BLaER1 (cell line): ENCODE data around the gene OTC.

Source experiments
- H3K27ac ChIP-seq: shearing (Covaris generic); formaldehyde crosslinking; 2 replicates; pipeline ENCODE4 v1.8.1; 2022
- H3K27me3 ChIP-seq: shearing (Covaris generic); formaldehyde crosslinking; 2 replicates; pipeline ENCODE4 v1.8.1; 2022
- H3K36me3 ChIP-seq: shearing (Covaris generic); formaldehyde crosslinking; 2 replicates; pipeline ENCODE4 v1.8.1; 2022
- H3K4me1 ChIP-seq: shearing (Covaris generic); formaldehyde crosslinking; 2 replicates; pipeline ENCODE4 v1.8.1; 2022
- H3K4me2 ChIP-seq: shearing (Covaris generic); formaldehyde crosslinking; 2 replicates; pipeline ENCODE4 v1.8.1; 2022
- H3K4me3 ChIP-seq: shearing (Covaris generic); formaldehyde crosslinking; 2 replicates; pipeline ENCODE4 v1.8.1; 2022
- H3K9ac ChIP-seq: shearing (Covaris generic); formaldehyde crosslinking; 2 replicates; pipeline ENCODE4 v1.8.1; 2022
- H3K9me3 ChIP-seq: shearing (Covaris generic); formaldehyde crosslinking; 2 replicates; pipeline ENCODE4 v1.8.1; 2022
- H4K20me1 ChIP-seq: shearing (Covaris generic); formaldehyde crosslinking; 2 replicates; pipeline ENCODE4 v1.8.1; 2022
- Cebpa-rat ChIP-seq: shearing (Covaris generic); IDR thresholded peaks from 2 replicates; pipeline ENCODE4 v1.8.1; 2022

OTC gene

GRCh38 chrX:38327007-38327774 is 25.2 kb upstream of the OTC start, which contains the start of gene RPGR:
Gene RPGR (minus strand): TSS chrX:38327509. CDS start chrX:38327367, 142 bp downstream.
- Histone ChIP-seq H3K4me1 (peaks cover 18% of the 10 kb centered on the region), H3K4me2 (peak within 1 kb of the TSS; percentile 53), H3K4me3 (peak within 1 kb of the TSS; percentile 76), H3K36me3 (no peaks in the 10 kb centered on the region), H3K9ac (peak within 1 kb of the TSS; percentile 75), H3K27me3 (no peaks in the 10 kb centered on the region), H3K27ac (peak within 1 kb of the TSS; percentile 75), H3K9me3 (peaks cover 6% of the 10 kb centered on the region), H4K20me1 (no peaks in the 10 kb centered on the region)
- no peak for TF ChIP-seq Cebpa-rat

GRCh38 chrX:38327775-38328081 is 24.7 kb upstream of the OTC start:
- no peaks in the 10 kb centered on the region for H4K20me1 ChIP-seq
- peaks cover 6% of the 10 kb centered on the region for H3K9me3 ChIP-seq
- no peaks in the 10 kb centered on the region for H3K36me3 ChIP-seq
- peak overlapping the region; percentile 76 for H3K4me3 ChIP-seq
- H3K4me1 ChIP-seq: peaks cover 18% of the 10 kb centered on the region
- peak overlapping the region; percentile 51 for H3K4me2 ChIP-seq
- H3K9ac ChIP-seq: no peak overlapping the region
- no peak for TF ChIP-seq Cebpa-rat
- H3K27ac ChIP-seq: no peak overlapping the region
- H3K27me3 ChIP-seq: no peaks in the 10 kb centered on the region

GRCh38 chrX:38332505-38332904 is 19.9 kb upstream of the OTC start:
- Histone ChIP-seq H4K20me1 (no peaks in the 10 kb centered on the region), H3K4me3 (no peak overlapping the region), H3K4me2 (no peak overlapping the region), H3K4me1 (peaks cover 27% of the 10 kb centered on the region), H3K9me3 (peaks cover 1% of the 10 kb centered on the region), H3K27ac (no peak overlapping the region), H3K27me3 (no peaks in the 10 kb centered on the region), H3K9ac (no peak overlapping the region), H3K36me3 (no peaks in the 10 kb centered on the region)
- TF ChIP-seq Cebpa-rat: no peak

GRCh38 chrX:38335382-38335781 is 17.0 kb upstream of the OTC start:
- no peak overlapping the region for H3K4me2 ChIP-seq
- no peaks in the 10 kb centered on the region for H3K36me3 ChIP-seq
- H4K20me1 ChIP-seq: no peaks in the 10 kb centered on the region
- H3K4me1 ChIP-seq: peaks cover 22% of the 10 kb centered on the region
- no peaks in the 10 kb centered on the region for H3K27me3 ChIP-seq
- no peak for TF ChIP-seq Cebpa-rat
- H3K4me3 ChIP-seq: no peak overlapping the region
- no peaks in the 10 kb centered on the region for H3K9me3 ChIP-seq
- no peak overlapping the region for H3K9ac ChIP-seq
- no peak overlapping the region for H3K27ac ChIP-seq

- no peaks in the 10 kb centered on the region for H4K20me1 ChIP-seq
- H3K4me1 ChIP-seq: peaks cover 17% of the 10 kb centered on the region
- peak overlapping the region; percentile 22; the same call in 1 of the 2 replicates for H3K9ac ChIP-seq
- H3K9me3 ChIP-seq: no peaks in the 10 kb centered on the region
- H3K27ac ChIP-seq: peak overlapping the region; percentile 33; the same call in 1 of the 2 replicates
- no peak for TF ChIP-seq Cebpa-rat
- peak overlapping the region; percentile 73 for H3K4me2 ChIP-seq
- no peaks in the 10 kb centered on the region for H3K36me3 ChIP-seq
- no peak overlapping the region for H3K4me3 ChIP-seq
- H3K27me3 ChIP-seq: no peaks in the 10 kb centered on the region
Observed at GRCh38 chrX:38336538-38337240, 15.7 kb upstream of the OTC start.

- Histone ChIP-seq H3K4me2 (no peak overlapping the region), H3K9ac (no peak overlapping the region), H4K20me1 (no peaks in the 10 kb centered on the region), H3K27me3 (no peaks in the 10 kb centered on the region), H3K4me3 (no peak overlapping the region), H3K27ac (no peak overlapping the region), H3K36me3 (no peaks in the 10 kb centered on the region), H3K4me1 (peaks cover 12% of the 10 kb centered on the region), H3K9me3 (no peaks in the 10 kb centered on the region)
- TF ChIP-seq Cebpa-rat: no peak
Observed at GRCh38 chrX:38341442-38341841, 11.0 kb upstream of the OTC start.

- no peak for TF ChIP-seq Cebpa-rat
- Histone ChIP-seq H3K36me3 (no peaks in the 10 kb centered on the region), H3K4me2 (no peak overlapping the region), H4K20me1 (no peaks in the 10 kb centered on the region), H3K9ac (no peak overlapping the region), H3K4me3 (no peak overlapping the region), H3K4me1 (no peaks in the 10 kb centered on the region), H3K27ac (no peak overlapping the region), H3K9me3 (no peaks in the 10 kb centered on the region), H3K27me3 (no peaks in the 10 kb centered on the region)
Observed at GRCh38 chrX:38342853-38343778, 9.3 kb upstream of the OTC start.

GRCh38 chrX:38346150-38346549 is 6.3 kb upstream of the OTC start:
- Histone ChIP-seq H4K20me1 (no peaks in the 10 kb centered on the region), H3K4me2 (no peak overlapping the region), H3K27ac (no peak overlapping the region), H3K9ac (no peak overlapping the region), H3K4me3 (no peak overlapping the region), H3K36me3 (no peaks in the 10 kb centered on the region), H3K27me3 (no peaks in the 10 kb centered on the region), H3K4me1 (no peaks in the 10 kb centered on the region), H3K9me3 (no peaks in the 10 kb centered on the region)
- TF ChIP-seq Cebpa-rat: no peak

- H3K4me1 ChIP-seq: no peaks in the 10 kb centered on the region
- H3K4me2 ChIP-seq: no peak overlapping the region
- H4K20me1 ChIP-seq: no peaks in the 10 kb centered on the region
- no peaks in the 10 kb centered on the region for H3K36me3 ChIP-seq
- no peak for TF ChIP-seq Cebpa-rat
- H3K27me3 ChIP-seq: no peaks in the 10 kb centered on the region
- no peak overlapping the region for H3K9ac ChIP-seq
- no peak overlapping the region for H3K27ac ChIP-seq
- no peak overlapping the region for H3K4me3 ChIP-seq
- H3K9me3 ChIP-seq: no peaks in the 10 kb centered on the region
Observed at GRCh38 chrX:38347136-38347535, 5.3 kb upstream of the OTC start.
